ENCODE results near the gene PCGF2. TPM values are rescaled to one million over a fixed set of nuclear protein-coding genes. Genes with fewer than 3 reads are reported as not detected.

The PCGF2 gene
- polyA plus RNA-seq, 3 donors = 0.60 TPM; not detected in 2

DNA sequence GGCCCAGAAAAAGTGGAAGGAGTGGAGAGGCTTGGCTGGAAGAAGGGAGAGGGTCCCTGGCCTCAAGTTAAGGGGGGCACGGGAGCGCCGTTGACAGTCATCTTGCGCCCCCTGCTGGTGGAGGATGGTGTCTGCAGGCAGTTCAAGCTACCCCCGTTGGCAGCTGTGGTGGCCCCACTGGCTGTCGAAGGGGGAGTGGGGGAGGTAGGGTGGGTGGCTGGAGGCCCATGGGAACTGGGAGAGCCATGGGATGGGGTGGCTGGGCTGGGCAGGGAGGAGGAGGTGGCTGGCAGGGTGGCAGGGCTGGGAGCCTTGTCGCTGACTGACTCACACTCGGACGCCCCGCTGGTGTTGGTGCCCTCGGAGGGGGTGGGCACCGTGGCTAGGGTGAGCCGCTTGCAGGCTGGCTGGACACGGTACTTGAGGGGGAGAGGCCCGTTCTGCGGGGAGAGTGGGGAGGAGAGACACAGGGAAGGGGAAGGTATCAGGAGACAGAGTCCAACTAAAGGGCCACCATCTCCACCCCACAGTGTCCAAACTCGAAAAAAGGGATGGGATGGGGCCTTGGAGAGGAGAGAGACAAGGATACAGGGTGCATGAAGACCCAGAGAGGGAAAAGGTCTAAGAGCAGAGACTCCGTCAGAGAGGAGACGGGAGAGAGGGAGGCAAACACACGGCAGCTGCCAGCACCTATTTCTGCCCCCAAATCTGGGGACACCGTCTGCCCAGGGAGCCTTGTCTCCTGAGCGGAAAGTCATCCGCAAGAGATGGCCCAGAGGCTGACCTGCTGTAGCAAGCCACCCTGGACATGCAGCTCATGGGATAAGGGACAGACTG lies 12.8 kb downstream of the PCGF2 start:
- peak; percentile 35 to 57 (median 51) for DNase-seq
- Mint-ChIP-seq H3K27me3 (ENCODE audit: low read depth in 3 of 3) (peaks cover 13 to 23% (median 21%) of the 10 kb centered on the region in 3 donors), H3K4me3 (no peak overlapping the region), H3K9me3 (no peaks in the 10 kb centered on the region), H3K36me3 (peaks cover 15 to 18% of the 10 kb centered on the region in 2 donors), H3K27ac (no peak overlapping the region), H3K4me1 (peaks cover 25% of the 10 kb centered on the region)
- Histone ChIP-seq H4K20me1 (ENCODE audit: insufficient read depth, low read length) (peaks cover 10% of the 10 kb centered on the region), H3K27me3 (ENCODE audit: control insufficient read depth in 2 of 2, insufficient read depth in 2 of 2, low read length in 2 of 2) (peaks cover 0 to 4% of the 10 kb centered on the region in 2 donors), H3K9ac (ENCODE audit: insufficient read depth, low read length, poor library complexity, severe bottlenecking) (no peak overlapping the region), H3K27ac (ENCODE audit: low read depth in 1 of 2, low read length in 2 of 2) (no peak overlapping the region), H3K4me2 (replicated peaks; ENCODE audit: extremely low read depth, low read length, poor library complexity, severe bottlenecking) (no peak overlapping the region), H3K4me3 (replicated peaks in 1 of 3; ENCODE audit: low read depth in 2 of 3, low read length in 3 of 3) (no peak overlapping the region), H3K4me1 (ENCODE audit: control insufficient read depth in 1 of 2, insufficient read depth in 2 of 2, low read length in 2 of 2) (peaks cover 20 to 21% of the 10 kb centered on the region in 2 donors), H3K79me2 (ENCODE audit: insufficient read depth, low read length) (no peaks in the 10 kb centered on the region), H3K36me3 (replicated peaks in 1 of 2; ENCODE audit: control insufficient read depth in 1 of 2, insufficient read depth in 2 of 2, low read length in 2 of 2) (peaks cover 5 to 10% of the 10 kb centered on the region in 2 donors), H3K9me3 (replicated peaks in 1 of 2; ENCODE audit: control insufficient read depth in 1 of 2, insufficient read depth in 1 of 2, low read length in 2 of 2) (no peaks in the 10 kb centered on the region), H2AFZ (ENCODE audit: insufficient read depth, low read depth, low read length, poor library complexity, severe bottlenecking) (no peak overlapping the region)
- TF ChIP-seq, protein P1, sequence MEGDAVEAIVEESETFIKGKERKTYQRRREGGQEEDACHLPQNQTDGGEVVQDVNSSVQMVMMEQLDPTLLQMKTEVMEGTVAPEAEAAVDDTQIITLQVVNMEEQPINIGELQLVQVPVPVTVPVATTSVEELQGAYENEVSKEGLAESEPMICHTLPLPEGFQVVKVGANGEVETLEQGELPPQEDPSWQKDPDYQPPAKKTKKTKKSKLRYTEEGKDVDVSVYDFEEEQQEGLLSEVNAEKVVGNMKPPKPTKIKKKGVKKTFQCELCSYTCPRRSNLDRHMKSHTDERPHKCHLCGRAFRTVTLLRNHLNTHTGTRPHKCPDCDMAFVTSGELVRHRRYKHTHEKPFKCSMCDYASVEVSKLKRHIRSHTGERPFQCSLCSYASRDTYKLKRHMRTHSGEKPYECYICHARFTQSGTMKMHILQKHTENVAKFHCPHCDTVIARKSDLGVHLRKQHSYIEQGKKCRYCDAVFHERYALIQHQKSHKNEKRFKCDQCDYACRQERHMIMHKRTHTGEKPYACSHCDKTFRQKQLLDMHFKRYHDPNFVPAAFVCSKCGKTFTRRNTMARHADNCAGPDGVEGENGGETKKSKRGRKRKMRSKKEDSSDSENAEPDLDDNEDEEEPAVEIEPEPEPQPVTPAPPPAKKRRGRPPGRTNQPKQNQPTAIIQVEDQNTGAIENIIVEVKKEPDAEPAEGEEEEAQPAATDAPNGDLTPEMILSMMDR (IDR thresholded peaks at IDR 0.05) = peak; percentile 94
- intact Hi-C loops (cut with micrococcal nuclease) = loop anchor here (2.0 kb wide), 1 partner anchor 59 kb away; no protein-coding TSS in a partner anchor
- WGBS (ENCODE audit: insufficient coverage) = 59% methylated on average over 19 of the region's 23 CpGs

DNA sequence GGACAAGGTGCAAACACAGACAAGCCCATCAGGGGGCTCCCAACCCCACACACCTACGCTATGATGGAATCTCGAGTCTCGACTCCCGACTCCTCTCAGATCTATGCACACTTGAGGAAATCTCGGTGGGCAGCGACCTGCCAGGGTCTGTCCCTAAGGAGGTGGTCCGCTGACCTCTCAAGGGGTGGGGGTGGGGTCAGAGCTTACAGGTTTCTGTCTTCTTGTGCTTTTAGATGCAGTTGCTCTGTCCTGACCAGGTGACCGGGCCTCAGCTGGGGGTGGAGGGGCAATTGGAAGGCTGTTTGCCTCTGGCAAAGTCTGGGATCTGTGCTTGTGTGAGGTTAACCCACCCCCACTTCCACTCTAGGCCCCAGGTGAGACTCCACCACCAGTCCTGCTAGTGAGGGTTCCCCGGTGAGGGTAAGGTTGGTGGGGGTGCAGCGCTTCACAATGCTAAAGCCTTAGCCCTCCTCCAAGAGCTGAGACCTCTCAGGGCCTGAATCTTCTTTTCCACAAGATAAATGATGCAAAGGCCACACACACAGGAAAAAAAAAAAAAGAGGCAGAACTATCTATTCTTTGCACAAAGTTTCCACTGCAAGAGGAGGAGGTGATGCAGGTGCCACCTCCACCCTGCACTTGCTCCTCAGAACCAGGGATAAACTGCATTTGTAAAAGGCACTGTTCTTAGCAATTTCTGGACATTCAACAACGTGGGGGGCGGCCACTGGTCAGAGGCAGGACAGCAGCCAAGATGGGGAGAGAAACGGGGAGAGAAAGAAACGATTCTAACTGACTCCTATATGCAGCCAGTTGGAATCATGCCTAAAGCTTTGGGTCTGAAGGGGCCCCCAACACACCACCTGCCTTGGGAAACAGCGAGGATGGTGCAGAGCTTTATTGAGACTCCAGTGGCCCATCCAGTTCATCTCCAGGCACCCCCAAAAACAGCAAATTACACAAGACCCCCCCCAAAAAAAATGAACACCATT lies 13.9 kb downstream of the PCGF2 start:
- intact Hi-C loops (cut with micrococcal nuclease) = loop anchor here (2.0 kb wide), 1 partner anchor 57 kb away; no protein-coding TSS in a partner anchor
- WGBS (ENCODE audit: insufficient coverage) = 96% methylated on average over 4 of the region's 15 CpGs
- Histone ChIP-seq H3K36me3 (replicated peaks in 1 of 2; ENCODE audit: control insufficient read depth in 1 of 2, insufficient read depth in 2 of 2, low read length in 2 of 2) (peaks cover 5 to 10% of the 10 kb centered on the region in 2 donors), H2AFZ (ENCODE audit: insufficient read depth, low read depth, low read length, poor library complexity, severe bottlenecking) (no peak overlapping the region), H3K9me3 (replicated peaks in 1 of 2; ENCODE audit: control insufficient read depth in 1 of 2, insufficient read depth in 1 of 2, low read length in 2 of 2) (no peaks in the 10 kb centered on the region), H3K4me2 (replicated peaks; ENCODE audit: extremely low read depth, low read length, poor library complexity, severe bottlenecking) (no peak overlapping the region), H3K27me3 (ENCODE audit: control insufficient read depth in 2 of 2, insufficient read depth in 2 of 2, low read length in 2 of 2) (peaks cover 0 to under 1% of the 10 kb centered on the region in 2 donors), H4K20me1 (ENCODE audit: insufficient read depth, low read length) (peaks cover 10% of the 10 kb centered on the region), H3K27ac (ENCODE audit: low read depth in 1 of 2, low read length in 2 of 2) (no peak overlapping the region), H3K79me2 (ENCODE audit: insufficient read depth, low read length) (no peaks in the 10 kb centered on the region), H3K4me3 (replicated peaks in 1 of 3; ENCODE audit: low read depth in 2 of 3, low read length in 3 of 3) (no peak overlapping the region), H3K4me1 (ENCODE audit: control insufficient read depth in 1 of 2, insufficient read depth in 2 of 2, low read length in 2 of 2) (peaks cover 26 to 27% of the 10 kb centered on the region in 2 donors), H3K9ac (ENCODE audit: insufficient read depth, low read length, poor library complexity, severe bottlenecking) (no peak overlapping the region)
- peaks cover 29% of the 10 kb centered on the region for H3K4me1 Mint-ChIP-seq
- no peaks in the 10 kb centered on the region for H3K9me3 Mint-ChIP-seq
- TF ChIP-seq, protein P1 (IDR thresholded peaks at IDR 0.05) = no peak
- H3K4me3 Mint-ChIP-seq = no peak overlapping the region
- no peak for DNase-seq
- H3K27me3 Mint-ChIP-seq (ENCODE audit: low read depth in 3 of 3) = peaks cover 13 to 19% (median 15%) of the 10 kb centered on the region in 3 donors
- peaks cover 15 to 18% of the 10 kb centered on the region in 2 donors for H3K36me3 Mint-ChIP-seq
- H3K27ac Mint-ChIP-seq = peak overlapping the region in 1 of 7 donors; percentile 59
